Activated naive CD4-positive, alpha-beta T cell treated with anti-CD3 and anti-CD28 coated beads, Interleukin-2, amount 50 U/mL, for 72 hours (primary cell): Measurements from ENCODE around the gene ASCL4. TPM values are rescaled to one million over a fixed set of nuclear protein-coding genes. Genes with fewer than 3 reads are reported as not detected.

Experiments used
- ATAC-seq, 2 donors: fragments of 150-1000 bp; cut with Tn5 transposase; 2 replicates each; pipeline ENCODE4 v1.10.0; 2021; ENCODE audit warnings: mild to moderate bottlenecking in 2 of 2, moderate library complexity in 2 of 2
- DNase-seq, 2 donors: peaks; one replicate each; pipeline ENCODE4 v3.0.0; 2021 to 2022; ENCODE audit warnings: low spot score in 2 of 2
- H3K27ac Mint-ChIP-seq, 2 donors: one replicate each; pipeline ENCODE4 v1.8.0; 2022; ENCODE audit warnings: mild to moderate bottlenecking in 2 of 2, mixed read lengths in 2 of 2
- H3K36me3 Mint-ChIP-seq, 2 donors: one replicate each; pipeline ENCODE4 v1.8.0; 2022; ENCODE audit warnings: mixed read lengths in 2 of 2
- H3K9me3 Mint-ChIP-seq, 2 donors: one replicate each; pipeline ENCODE4 v1.8.0; 2022; ENCODE audit warnings: mixed read lengths in 2 of 2
- total RNA-seq, 2 donors: library from RNA; stranded (reverse); gene quantifications; one replicate each; pipeline ENCODE4 v1.2.3, GENCODE V29; 2022

ASCL4 gene
- total RNA-seq, 2 donors from 2014 or later, result not detected

- H3K9me3 Mint-ChIP-seq, result no peaks in the 10 kb centered on the region
- DNase-seq (no peak), ATAC-seq (no peak)
- no peak overlapping the region for H3K27ac Mint-ChIP-seq
- peaks cover 0 to 8% of the 10 kb centered on the region in 2 donors for H3K36me3 Mint-ChIP-seq
These were observed 9.9 kb upstream of the ASCL4 start for GRCh38 chr12:107764626-107765025.

- Mint-ChIP-seq H3K27ac (no peak overlapping the region), H3K36me3 (peaks cover 0 to 2% of the 10 kb centered on the region in 2 donors), H3K9me3 (no peaks in the 10 kb centered on the region)
- ATAC-seq (no peak), DNase-seq (no peak)
These were observed 9.2 kb upstream of the ASCL4 start for GRCh38 chr12:107765316-107765715.

DNA sequence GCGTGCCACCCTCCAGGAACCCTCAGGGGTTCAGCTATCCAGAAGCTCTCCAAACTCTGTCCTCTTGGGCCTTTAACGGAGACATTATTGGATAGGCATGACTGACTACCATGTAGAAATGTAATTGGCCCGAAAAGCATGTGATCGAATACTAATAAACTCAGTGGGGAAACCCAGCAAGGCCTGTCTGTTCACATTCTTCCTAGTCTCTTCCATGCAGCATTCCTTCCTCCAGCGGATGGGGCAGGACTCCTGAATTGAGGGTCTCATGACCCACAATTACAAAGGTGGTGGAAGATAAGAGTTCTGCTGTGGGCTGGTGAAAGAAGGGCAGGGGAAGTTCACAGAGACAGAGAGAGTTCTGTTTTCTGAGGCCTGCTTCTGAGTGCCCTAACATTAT is 7.0 kb upstream of the ASCL4 start:
- Mint-ChIP-seq H3K36me3 (no peaks in the 10 kb centered on the region), H3K9me3 (no peaks in the 10 kb centered on the region), H3K27ac (no peak overlapping the region)
- no peak for DNase-seq
- ATAC-seq, result no peak

DNA sequence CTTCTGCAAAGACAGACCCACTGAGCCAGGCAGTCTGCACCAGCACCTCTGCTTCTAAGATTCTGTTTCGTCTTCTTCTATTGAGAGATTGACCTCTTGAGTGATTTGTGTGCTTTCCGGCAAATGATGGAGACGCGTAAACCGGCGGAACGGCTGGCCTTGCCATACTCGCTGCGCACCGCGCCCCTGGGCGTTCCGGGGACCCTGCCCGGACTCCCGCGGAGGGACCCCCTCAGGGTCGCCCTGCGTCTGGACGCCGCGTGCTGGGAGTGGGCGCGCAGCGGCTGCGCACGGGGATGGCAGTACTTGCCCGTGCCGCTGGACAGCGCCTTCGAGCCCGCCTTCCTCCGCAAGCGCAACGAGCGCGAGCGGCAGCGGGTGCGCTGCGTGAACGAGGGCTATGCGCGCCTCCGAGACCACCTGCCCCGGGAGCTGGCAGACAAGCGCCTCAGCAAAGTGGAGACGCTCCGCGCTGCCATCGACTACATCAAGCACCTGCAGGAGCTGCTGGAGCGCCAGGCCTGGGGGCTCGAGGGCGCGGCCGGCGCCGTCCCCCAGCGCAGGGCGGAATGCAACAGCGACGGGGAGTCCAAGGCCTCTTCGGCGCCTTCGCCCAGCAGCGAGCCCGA is 703 bp downstream of the ASCL4 start:
- Mint-ChIP-seq H3K27ac (no peak overlapping the region), H3K36me3 (peaks cover 0 to 8% of the 10 kb centered on the region in 2 donors), H3K9me3 (no peaks in the 10 kb centered on the region)
- DNase-seq (peak in 1 of 2 donors; percentile 11), ATAC-seq (peak in 1 of 2 donors; percentile 46)

- no peaks in the 10 kb centered on the region for H3K9me3 Mint-ChIP-seq
- peaks cover 0 to 8% of the 10 kb centered on the region in 2 donors for H3K36me3 Mint-ChIP-seq
- no peak for ATAC-seq
- H3K27ac Mint-ChIP-seq, result no peak overlapping the region
- DNase-seq, result no peak
These were observed 1.7 kb downstream of the ASCL4 start for GRCh38 chr12:107776171-107776570.

DNA sequence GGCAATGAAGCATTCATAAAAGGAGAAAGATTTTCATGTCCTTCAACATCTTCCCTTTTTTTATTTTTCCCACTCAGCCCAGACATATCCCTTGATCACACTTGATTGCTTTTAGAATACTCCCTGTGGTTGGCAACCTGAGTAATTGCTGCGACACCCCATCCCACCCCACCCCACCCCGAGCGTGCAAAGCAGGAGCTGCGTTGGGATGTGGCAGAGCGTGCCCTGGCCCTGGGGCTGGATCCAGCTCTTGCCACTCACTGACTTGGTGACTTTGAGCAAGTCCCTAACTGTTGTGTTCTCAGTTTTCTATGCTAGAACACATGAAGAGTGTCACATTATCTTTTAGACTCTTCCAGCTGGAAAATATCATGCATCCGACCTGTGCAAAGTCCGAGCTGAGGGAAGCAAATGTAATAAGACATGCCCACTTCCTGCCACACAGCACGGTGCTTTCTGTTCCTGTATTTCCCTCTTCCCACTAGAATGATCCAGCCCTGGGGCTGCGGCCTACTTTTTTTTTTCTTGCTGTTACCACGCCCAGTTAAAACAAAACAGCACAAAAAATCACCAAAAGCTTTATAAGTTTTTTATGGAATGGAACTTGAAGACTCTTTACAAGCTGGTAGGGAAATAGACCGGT is 4.0 kb downstream of the ASCL4 start:
- H3K36me3 Mint-ChIP-seq, result peaks cover 0 to 8% of the 10 kb centered on the region in 2 donors
- H3K9me3 Mint-ChIP-seq, result no peaks in the 10 kb centered on the region
- ATAC-seq (no peak), DNase-seq (no peak)
- no peak overlapping the region for H3K27ac Mint-ChIP-seq

- ATAC-seq (no peak), DNase-seq (no peak)
- Mint-ChIP-seq H3K27ac (no peak overlapping the region), H3K9me3 (no peaks in the 10 kb centered on the region), H3K36me3 (peaks cover 0 to 5% of the 10 kb centered on the region in 2 donors)
These were observed 4.8 kb downstream of the ASCL4 start for GRCh38 chr12:107779077-107779831.

GRCh38 chr12:107780298-107780697 is 5.8 kb downstream of the ASCL4 start:
- no peak for ATAC-seq
- no peaks in the 10 kb centered on the region for H3K9me3 Mint-ChIP-seq
- no peak overlapping the region for H3K27ac Mint-ChIP-seq
- H3K36me3 Mint-ChIP-seq, result no peaks in the 10 kb centered on the region
- no peak for DNase-seq

DNA sequence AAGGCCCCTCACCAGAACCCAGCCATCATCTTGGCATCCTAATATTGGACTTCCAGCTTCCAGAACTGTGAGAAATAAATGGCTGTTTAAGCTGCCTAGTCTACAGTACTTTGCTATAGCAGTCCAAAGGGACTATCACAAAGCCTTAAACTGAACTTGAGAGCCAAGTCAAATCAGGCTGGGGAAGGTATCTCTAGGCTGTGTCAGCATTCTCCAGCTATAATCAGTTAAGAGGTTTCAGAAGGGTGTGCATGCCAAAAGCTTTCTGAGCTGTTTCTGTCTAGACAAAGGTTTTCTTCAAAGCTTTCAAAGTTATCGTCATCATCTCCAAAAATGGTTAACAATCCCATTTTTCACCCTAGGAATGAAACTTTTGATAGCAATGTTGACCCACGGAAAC is 7.6 kb downstream of the ASCL4 start:
- no peaks in the 10 kb centered on the region for H3K9me3 Mint-ChIP-seq
- no peak for ATAC-seq
- H3K36me3 Mint-ChIP-seq, result no peaks in the 10 kb centered on the region
- no peak for DNase-seq
- no peak overlapping the region for H3K27ac Mint-ChIP-seq

DNA sequence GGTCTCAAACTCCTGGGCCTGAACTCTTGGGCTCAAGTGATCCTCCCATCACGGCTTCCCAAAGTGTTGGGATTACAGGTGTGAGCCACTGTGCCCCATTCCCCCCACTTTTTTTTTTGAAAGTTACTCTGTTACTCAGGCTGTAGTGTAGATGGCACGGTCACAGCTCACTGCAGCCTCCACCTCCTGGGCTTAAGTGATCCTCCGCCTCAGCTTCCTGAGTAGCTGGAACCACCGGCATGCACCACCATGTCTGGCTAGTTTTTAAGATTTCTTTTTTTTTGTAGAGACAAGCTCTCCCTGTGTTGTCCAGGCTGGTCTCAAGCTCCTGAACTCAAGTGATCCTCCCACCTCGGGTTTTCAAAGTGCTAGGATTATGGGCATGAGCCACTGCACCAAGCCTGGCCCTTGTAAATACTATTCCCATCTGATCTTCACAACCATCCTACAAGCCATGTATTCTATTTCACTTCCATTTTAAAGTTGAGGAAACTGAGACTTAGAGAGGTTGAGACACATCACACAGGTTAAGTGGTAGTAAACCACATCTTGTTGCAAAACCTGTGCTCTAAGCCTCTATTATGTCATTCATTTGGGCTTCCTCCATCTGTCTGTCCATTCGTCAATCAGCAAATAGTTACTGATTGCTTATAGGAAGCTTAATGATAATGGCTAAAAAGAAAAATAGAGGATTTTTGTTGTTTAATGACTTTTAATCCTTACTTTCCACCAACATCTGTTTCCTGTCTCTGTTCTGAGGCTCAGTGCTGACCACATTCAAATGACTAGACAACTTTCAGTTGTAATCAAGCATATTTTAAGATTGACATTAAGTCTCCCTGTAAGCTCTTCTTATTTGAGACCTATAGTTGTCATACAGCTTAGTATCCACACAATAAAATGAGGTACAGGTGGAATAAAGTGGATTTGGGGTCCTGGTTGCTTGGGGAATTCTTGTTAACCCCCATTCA is 9.2 kb downstream of the ASCL4 start:
- Mint-ChIP-seq H3K27ac (no peak overlapping the region), H3K36me3 (no peaks in the 10 kb centered on the region), H3K9me3 (no peaks in the 10 kb centered on the region)
- DNase-seq (no peak), ATAC-seq (no peak)

GRCh38 chr12:107788281-107788680 is 13.8 kb downstream of the ASCL4 start:
- DNase-seq, result no peak
- Mint-ChIP-seq H3K27ac (no peak overlapping the region), H3K9me3 (no peaks in the 10 kb centered on the region), H3K36me3 (peaks cover 7 to 10% of the 10 kb centered on the region in 2 donors)
- ATAC-seq, result no peak

DNA sequence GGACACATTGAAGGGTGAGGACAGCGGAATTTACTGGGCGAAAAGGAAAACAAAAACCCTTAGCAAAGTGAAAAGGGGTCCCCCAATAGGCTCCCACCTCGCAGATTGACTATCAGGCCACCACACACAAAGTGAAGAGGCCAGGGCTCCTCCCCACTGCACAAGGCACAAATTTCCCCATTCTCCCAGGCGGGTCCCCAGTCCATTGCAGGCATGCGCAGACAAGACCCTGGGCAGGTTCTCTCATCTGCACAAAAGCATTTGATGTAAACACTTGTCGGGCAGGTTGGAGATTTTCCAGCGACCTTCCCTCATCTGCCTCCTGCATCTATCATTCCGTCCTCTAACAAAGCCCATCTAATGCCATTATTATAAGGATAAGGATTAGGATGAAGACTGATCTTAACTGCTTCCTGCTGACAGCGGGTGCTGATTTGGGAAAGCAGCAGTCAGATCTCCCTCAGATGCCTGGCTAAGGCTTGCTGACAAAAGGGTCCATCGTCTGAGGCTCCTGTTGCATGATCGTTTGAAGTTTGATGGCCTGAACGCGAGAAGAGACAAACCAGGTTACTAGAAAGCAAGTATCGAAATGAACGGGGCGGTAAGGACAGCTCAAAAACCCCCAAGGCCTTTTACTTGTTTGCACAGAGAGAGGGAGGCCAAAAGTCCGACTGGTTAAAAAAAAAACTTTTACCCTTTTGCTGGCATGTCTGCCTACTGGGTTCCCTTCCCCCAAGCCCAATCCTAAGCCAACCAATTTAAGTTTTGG is 14.4 kb downstream of the ASCL4 start:
- H3K36me3 Mint-ChIP-seq, result peaks cover 7 to 10% of the 10 kb centered on the region in 2 donors
- H3K9me3 Mint-ChIP-seq, result no peaks in the 10 kb centered on the region
- no peak for DNase-seq
- ATAC-seq, result no peak
- no peak overlapping the region for H3K27ac Mint-ChIP-seq

DNA sequence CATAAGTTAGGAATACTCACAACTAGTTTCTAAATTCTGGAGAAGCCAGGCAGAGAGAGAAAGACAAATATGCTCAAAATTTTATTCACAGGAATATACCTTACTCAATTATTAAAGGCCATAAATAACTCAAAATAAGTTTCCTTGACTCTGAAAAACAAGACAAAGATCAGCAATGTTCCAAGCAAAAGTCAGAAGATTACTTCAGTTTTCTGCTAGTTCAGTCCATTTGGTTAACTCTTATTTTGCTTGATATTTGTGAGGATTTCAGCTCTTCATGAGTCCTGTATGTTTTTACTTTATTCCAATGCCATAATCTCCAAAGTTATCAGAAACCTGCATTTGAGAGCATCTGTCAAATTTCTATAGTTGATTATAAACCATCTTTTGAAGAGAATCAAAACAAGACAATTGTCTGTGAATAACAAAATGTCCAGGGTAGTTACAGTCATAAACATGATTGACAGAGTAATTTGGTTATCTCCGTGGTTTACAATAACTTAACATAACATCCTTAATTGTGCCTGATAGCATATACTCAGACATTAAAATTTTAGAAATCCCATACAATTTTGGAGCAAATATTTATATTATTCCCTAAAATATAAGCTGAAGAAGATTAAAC is 17.1 kb downstream of the ASCL4 start:
- ATAC-seq (no peak), DNase-seq (no peak)
- Mint-ChIP-seq H3K36me3 (peaks cover 7 to 10% of the 10 kb centered on the region in 2 donors), H3K27ac (no peak overlapping the region), H3K9me3 (no peaks in the 10 kb centered on the region)

DNA sequence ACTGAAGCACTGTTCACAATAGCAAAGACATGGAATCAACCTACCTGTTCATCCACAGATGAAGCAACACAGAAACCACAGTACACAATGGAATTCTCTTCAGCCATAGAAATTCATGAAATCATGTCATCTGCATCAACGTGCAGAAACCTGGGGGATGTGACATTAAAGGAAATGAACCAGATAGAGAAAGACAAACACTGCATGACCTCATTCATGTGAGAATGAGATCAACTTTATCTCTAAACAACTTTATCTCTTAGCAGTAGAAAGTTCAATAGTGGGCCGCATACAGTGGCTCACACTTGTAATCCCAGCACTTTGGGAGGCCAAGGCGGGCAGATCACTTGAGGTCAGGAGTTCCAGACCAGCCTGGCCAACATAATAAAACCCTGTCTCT is 19.9 kb downstream of the ASCL4 start:
- DNase-seq (no peak), ATAC-seq (no peak)
- peaks cover 7 to 10% of the 10 kb centered on the region in 2 donors for H3K36me3 Mint-ChIP-seq
- H3K27ac Mint-ChIP-seq, result no peak overlapping the region
- no peaks in the 10 kb centered on the region for H3K9me3 Mint-ChIP-seq

DNA sequence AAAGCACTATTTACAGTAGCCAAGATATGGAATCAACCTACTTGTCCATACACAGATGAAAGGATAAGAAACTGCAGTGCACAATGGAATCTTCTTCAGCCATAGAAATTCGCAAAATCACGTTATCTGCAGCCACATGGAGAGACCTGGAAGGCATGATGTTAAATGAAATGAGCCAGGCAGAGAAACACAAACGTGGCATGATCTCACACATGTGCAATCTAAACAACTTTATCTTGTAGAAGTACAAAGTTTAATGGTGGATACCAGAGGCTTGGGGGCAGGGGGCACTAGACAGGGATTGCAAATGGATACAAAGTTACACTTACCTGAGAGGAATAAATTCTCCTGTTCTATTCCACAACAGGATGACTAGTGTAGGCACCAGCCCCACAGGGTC is 24.1 kb downstream of the ASCL4 start:
- no peak for ATAC-seq
- no peak for DNase-seq
- Mint-ChIP-seq H3K9me3 (no peaks in the 10 kb centered on the region), H3K36me3 (no peaks in the 10 kb centered on the region), H3K27ac (no peak overlapping the region)

DNA sequence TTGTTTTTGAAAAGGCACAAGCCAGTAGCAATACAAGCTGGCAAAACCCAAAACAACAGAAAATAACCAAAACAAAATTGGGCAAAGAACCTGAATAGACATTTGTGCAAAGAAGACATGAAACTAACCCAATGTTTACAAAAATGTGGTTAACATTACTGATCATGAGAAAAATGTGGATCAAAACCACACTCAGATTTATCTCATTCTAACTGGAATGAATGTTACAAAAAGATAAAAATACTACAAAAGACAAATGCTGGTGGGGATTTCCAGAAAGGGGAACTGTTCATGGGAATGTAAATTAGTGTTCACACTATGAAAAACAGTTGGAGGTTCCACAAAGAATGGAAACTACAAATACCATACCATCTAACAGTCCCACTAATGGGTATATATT is 26.6 kb downstream of the ASCL4 start:
- H3K36me3 Mint-ChIP-seq, result no peaks in the 10 kb centered on the region
- no peaks in the 10 kb centered on the region for H3K9me3 Mint-ChIP-seq
- no peak for DNase-seq
- no peak for ATAC-seq
- no peak overlapping the region for H3K27ac Mint-ChIP-seq
